Stimulated activated naive B cell treated with anti-CD40 and anti-IgM and Interleukin-4, amounts not matched to agents 10 μg/mL and 1 μg/mL and 100 μg/mL, for 72 hours (primary cell): ENCODE results near the gene TOE1.

ENCODE experiments used
- ATAC-seq, 2 donors: fragments of 150-1000 bp; cut with Tn5 transposase; replicated peaks; 2 replicates each; pipeline ENCODE4 v1.10.0; 2021; ENCODE audit warnings: moderate library complexity in 1 of 2
- DNase-seq: peaks from one replicate; pipeline ENCODE4 v3.0.0; 2021
- H3K27ac Mint-ChIP-seq: one replicate; pipeline ENCODE4 v1.8.0; 2022; ENCODE audit warnings: mild to moderate bottlenecking, mixed read lengths
- H3K27me3 Mint-ChIP-seq, 2 donors: one replicate each; pipeline ENCODE4 v1.8.0; 2022; ENCODE audit warnings: mixed read lengths in 2 of 2
- H3K36me3 Mint-ChIP-seq, 2 donors: one replicate each; pipeline ENCODE4 v1.8.0; 2022; ENCODE audit warnings: mixed read lengths in 2 of 2, mild to moderate bottlenecking in 1 of 2
- H3K4me1 Mint-ChIP-seq, 2 donors: one replicate each; pipeline ENCODE4 v1.8.0; 2022; ENCODE audit warnings: mixed read lengths in 2 of 2, mild to moderate bottlenecking in 1 of 2
- H3K4me3 Mint-ChIP-seq, 2 donors: one replicate each; pipeline ENCODE4 v1.8.0; 2022; ENCODE audit warnings: mild to moderate bottlenecking in 2 of 2, mixed read lengths in 2 of 2, moderate library complexity in 1 of 2
- H3K9me3 Mint-ChIP-seq, 2 donors: one replicate each; pipeline ENCODE4 v1.8.0; 2022; ENCODE audit warnings: mixed read lengths in 2 of 2, mild to moderate bottlenecking in 1 of 2

TOE1 gene

DNA sequence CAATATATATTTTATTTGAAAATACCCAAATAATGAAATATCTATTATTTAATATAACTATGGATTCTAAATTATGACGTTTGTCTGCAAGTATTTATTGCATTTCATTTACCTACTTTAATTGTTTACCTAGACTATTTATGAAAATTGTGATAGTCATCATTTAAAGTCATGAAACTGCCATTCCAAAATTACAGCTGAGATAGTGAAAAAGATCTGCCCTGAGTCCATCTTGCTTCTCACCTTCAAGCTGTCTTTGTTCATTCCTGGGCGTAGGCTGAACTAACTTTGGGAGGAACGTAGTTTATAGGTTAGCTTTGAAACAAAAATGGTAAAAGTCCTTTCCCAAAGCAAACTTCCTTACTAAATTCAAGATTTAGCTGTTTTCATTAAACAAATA, 25.7 kb upstream of the TOE1 start:
- H3K4me3 Mint-ChIP-seq = no peak overlapping the region
- ATAC-seq (no peak), DNase-seq (no peak)
- no peaks in the 10 kb centered on the region for H3K9me3 Mint-ChIP-seq
- no peak overlapping the region for H3K27ac Mint-ChIP-seq
- no peaks in the 10 kb centered on the region for H3K4me1 Mint-ChIP-seq
- peaks cover 0 to 3% of the 10 kb centered on the region in 2 donors for H3K27me3 Mint-ChIP-seq
- H3K36me3 Mint-ChIP-seq = no peaks in the 10 kb centered on the region

DNA sequence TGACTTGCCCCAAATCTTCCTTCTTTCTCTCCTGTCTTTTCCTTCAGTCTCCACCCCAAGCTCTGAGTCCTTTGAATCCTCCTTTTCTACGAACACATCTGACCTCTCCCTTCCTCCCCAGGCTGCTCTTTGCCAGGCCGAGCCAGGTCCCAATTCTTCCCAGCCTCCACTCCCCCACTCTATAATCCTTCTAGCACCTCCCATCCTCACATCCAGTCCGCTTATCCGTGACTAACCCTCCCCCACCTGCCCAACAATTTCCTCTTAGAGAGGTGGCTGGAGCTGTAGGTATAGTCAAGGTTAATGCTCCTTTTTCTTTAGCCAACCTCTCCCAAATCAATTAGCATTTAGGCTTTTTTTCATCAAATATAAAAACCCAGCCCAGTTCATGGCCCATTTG, 22.8 kb upstream of the TOE1 start:
- no peak overlapping the region for H3K27ac Mint-ChIP-seq

DNA sequence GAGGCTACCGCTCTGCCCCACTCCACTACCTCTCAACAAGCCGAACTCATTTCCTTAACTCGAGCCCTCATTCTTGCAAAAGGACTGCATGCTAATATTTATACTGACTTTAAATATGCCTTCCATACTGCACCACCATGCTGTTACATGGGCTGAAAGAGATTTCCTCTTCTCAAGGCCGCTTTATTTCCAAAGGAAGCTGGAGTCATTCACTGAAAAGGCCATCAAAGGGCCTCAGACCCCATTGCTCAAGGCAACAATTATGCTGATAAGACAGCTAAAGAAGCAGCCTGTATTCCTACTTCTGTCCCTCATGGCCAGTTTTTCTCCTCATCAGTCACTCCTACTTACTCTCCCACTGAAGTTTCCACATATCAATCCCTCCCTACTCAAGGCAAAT, 20.2 kb upstream of the TOE1 start:
- Mint-ChIP-seq H3K4me1 (no peaks in the 10 kb centered on the region), H3K9me3 (no peaks in the 10 kb centered on the region), H3K4me3 (no peak overlapping the region), H3K27me3 (no peaks in the 10 kb centered on the region), H3K27ac (no peak overlapping the region), H3K36me3 (no peaks in the 10 kb centered on the region)
- ATAC-seq (no peak), DNase-seq (no peak)

More for the DNA sequence above, 22.8 kb upstream of the TOE1 start:
- H3K36me3 Mint-ChIP-seq = no peaks in the 10 kb centered on the region
- no peaks in the 10 kb centered on the region for H3K9me3 Mint-ChIP-seq
- peaks cover 0 to 3% of the 10 kb centered on the region in 2 donors for H3K27me3 Mint-ChIP-seq
- H3K4me3 Mint-ChIP-seq = no peak overlapping the region
- ATAC-seq (no peak), DNase-seq (no peak)
- no peaks in the 10 kb centered on the region for H3K4me1 Mint-ChIP-seq

GRCh38 chr1:45321444-45321843, 18.5 kb upstream of the TOE1 start:
- Mint-ChIP-seq H3K36me3 (no peaks in the 10 kb centered on the region), H3K27me3 (no peaks in the 10 kb centered on the region), H3K4me1 (peaks cover under 1 to 2% of the 10 kb centered on the region in 2 donors), H3K4me3 (no peak overlapping the region), H3K27ac (no peak overlapping the region), H3K9me3 (no peaks in the 10 kb centered on the region)
- ATAC-seq = no peak
- no peak for DNase-seq

- Mint-ChIP-seq H3K4me1 (peaks cover 2 to 7% of the 10 kb centered on the region in 2 donors), H3K4me3 (no peak overlapping the region), H3K27ac (no peak overlapping the region), H3K27me3 (no peaks in the 10 kb centered on the region), H3K9me3 (no peaks in the 10 kb centered on the region), H3K36me3 (no peaks in the 10 kb centered on the region)
- ATAC-seq = no peak
- no peak for DNase-seq
Measured at GRCh38 chr1:45322486-45323040, 17.4 kb upstream of the TOE1 start.

DNA sequence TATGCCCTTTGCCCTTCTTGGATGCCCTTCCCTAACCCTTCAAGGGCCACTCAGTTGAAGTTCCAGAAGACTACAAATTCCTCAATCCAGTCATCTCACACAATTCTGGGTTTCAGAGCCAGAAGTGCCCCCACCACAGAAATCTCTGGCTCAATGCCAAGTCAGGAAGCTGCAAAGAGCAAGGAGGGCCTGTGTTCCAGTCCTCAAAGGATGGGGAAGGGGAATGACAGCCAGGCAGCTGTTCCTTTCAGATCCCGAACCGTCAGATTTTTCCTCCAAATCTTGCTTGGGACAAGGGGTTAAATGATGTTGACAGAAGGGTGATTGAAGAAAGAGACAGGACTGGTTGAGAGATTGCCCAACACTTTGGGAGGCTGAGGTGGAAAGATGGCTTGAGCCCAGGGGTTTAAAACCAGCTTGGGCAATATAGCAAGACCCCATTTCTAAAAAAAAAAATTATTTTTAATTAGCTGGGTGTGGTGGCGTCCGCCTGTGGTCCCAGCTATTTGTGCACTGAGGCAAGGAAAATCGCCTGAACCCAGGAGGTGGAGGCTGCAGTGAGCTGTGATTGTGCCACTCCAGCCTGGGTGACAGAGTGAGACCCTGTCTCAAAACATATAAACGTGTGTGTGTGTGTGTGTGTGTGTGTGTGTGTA, 14.0 kb upstream of the TOE1 start:
- no peaks in the 10 kb centered on the region for H3K9me3 Mint-ChIP-seq
- DNase-seq = no peak
- no peak for ATAC-seq

DNA sequence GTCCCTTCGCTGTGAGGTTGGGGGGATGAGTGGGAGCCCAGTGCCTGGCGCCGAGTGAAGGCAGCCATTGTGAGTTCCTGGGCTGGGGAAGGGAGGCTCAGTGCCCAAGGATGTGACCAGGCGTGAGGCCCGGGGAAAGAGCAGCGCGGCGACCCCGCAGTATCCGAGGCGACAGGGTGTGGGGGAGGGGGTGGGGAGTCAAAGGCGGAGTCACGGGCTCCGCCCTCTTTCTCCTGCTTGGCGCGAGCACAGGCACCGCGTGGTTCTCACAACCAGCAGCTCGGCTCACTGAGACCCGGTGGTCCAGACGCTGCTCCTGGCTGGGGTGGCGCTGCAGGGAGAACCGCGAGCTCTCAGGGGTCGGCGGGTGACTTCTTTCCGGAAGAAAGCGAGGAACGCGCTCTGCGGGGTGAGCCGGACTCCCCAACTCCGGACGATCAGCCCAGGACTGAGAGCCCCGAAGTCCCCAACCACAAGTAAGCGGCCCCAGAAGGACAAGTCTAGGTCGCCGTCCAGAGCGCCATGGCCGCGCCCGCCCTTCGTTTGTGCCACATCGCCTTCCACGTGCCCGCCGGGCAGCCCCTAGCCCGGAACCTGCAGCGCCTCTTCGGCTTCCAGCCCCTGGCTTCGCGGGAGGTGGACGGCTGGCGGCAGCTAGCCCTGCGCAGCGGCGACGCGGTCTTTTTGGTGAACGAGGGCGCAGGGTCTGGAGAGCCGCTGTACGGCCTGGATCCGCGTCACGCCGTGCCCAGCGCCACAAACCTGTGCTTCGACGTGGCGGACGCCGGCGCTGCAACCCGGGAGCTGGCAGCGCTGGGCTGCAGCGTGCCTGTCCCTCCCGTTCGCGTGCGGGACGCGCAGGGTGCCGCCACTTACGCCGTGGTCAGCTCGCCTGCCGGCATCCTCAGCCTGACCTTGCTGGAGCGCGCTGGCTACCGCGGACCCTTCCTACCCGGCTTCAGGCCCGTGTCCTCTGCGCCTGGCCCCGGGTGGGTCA, 13.0 kb upstream of the TOE1 start, which contains the start of gene HPDL:
Gene HPDL, plus strand, starts transcription at position 269 of the 997 bp plus-strand sequence. Its CDS starts 254 bp downstream, at position 523.
- Mint-ChIP-seq H3K9me3 (no peaks in the 10 kb centered on the region), H3K27ac (peak within 1 kb of the TSS; percentile 80), H3K27me3 (no peaks in the 10 kb centered on the region), H3K4me3 (peak within 1 kb of the TSS; percentile 83 to 89), H3K4me1 (peaks cover 18 to 29% of the 10 kb centered on the region in 2 donors), H3K36me3 (peaks cover 15 to 31% of the 10 kb centered on the region in 2 donors)
- ATAC-seq = peak; percentile 84 to 91
- peak; percentile 47 for DNase-seq

More for the DNA sequence above, 14.0 kb upstream of the TOE1 start:
- Mint-ChIP-seq H3K27ac (peak overlapping the region; percentile 80), H3K27me3 (no peaks in the 10 kb centered on the region), H3K36me3 (peaks cover 15 to 29% of the 10 kb centered on the region in 2 donors), H3K4me1 (peaks cover 18 to 29% of the 10 kb centered on the region in 2 donors), H3K4me3 (peak overlapping the region; percentile 83 to 89)

- H3K9me3 Mint-ChIP-seq = no peaks in the 10 kb centered on the region
Measured at GRCh38 chr1:45327644-45328515, 12.1 kb upstream of the TOE1 start.

GRCh38 chr1:45328680-45329079, 11.3 kb upstream of the TOE1 start:
- ATAC-seq = no peak
- peaks cover 18 to 29% of the 10 kb centered on the region in 2 donors for H3K4me1 Mint-ChIP-seq
- H3K36me3 Mint-ChIP-seq = peaks cover 15 to 42% of the 10 kb centered on the region in 2 donors
- no peak for DNase-seq
- no peaks in the 10 kb centered on the region for H3K27me3 Mint-ChIP-seq
- no peaks in the 10 kb centered on the region for H3K9me3 Mint-ChIP-seq
- H3K4me3 Mint-ChIP-seq = peak overlapping the region; percentile 60 to 64
- no peak overlapping the region for H3K27ac Mint-ChIP-seq

More at GRCh38 chr1:45327644-45328515, 12.1 kb upstream of the TOE1 start:
- Mint-ChIP-seq H3K36me3 (peaks cover 15 to 35% of the 10 kb centered on the region in 2 donors), H3K4me1 (peaks cover 18 to 29% of the 10 kb centered on the region in 2 donors), H3K4me3 (peak overlapping the region; percentile 83 to 89), H3K27me3 (no peaks in the 10 kb centered on the region), H3K27ac (peak overlapping the region; percentile 67)
- no peak for DNase-seq
- no peak for ATAC-seq

DNA sequence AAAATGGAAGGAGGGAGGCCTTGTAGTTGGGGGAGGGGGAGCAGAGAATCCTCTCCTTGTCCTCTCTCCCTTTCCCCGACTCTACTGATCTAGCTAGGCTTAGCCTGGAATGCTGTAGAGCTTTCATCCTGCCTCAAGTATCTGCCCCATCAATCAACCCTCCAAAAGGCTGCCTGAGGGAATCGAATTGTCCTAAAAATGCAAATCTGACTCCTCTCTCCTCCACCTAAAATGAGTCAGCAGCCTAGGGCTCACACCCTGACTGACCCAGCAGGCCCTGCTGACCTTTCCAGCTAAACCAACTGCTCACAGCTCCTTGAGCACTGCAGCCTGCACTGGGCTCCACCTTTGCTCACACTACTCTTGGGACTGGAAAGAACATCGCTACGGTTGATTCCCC, 10.5 kb upstream of the TOE1 start:
- ATAC-seq (no peak), DNase-seq (no peak)
- Mint-ChIP-seq H3K4me1 (peaks cover 21 to 31% of the 10 kb centered on the region in 2 donors), H3K27me3 (no peaks in the 10 kb centered on the region), H3K4me3 (no peak overlapping the region), H3K36me3 (peaks cover 15 to 46% of the 10 kb centered on the region in 2 donors), H3K27ac (no peak overlapping the region), H3K9me3 (no peaks in the 10 kb centered on the region)

DNA sequence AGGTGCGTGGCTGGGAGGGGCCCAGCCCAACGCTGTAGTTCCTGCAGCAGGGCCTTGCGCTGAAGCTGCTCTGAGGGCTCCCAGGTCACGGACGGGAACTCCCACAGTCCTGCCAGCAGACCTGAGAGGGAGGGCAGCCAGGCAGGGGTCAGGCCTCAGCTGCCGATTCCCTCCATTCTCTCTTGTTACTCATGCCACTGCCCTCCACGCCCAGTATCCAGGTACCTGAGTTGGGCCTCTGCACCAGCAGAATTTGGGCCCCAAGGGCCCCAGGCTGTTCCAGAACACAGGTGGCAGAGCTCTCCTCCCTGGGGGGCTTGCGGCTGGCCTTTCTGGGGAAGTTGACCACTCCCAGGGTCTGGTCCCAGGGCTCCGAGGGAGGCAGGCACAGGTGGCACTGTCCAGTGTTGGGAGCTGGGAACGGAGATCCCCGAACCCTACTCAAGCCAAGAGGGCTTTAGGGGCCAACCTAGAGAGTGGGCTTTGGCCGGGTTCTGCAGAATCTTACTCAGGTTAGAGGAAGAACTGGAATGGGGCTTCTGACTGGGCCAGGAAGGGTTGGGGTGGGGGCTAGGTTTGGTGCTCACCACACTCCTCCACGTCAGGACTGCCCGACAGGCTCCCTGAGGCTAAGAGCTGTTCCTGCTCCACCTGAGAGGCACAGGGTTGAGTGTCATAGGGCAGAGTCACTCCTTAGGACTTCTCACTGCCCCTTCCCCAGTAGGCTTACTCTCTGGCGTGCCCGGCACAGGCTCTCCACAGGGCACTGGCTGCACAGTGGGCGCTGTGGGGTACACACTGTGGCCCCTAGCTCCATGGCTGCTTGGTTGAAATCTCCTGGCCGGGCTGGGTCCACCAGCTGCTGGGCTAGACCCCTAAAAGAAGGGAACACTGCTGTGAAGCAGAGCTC, 8.3 kb upstream of the TOE1 start:
- Mint-ChIP-seq H3K4me3 (no peak overlapping the region), H3K36me3 (peaks cover 17 to 49% of the 10 kb centered on the region in 2 donors), H3K27me3 (no peaks in the 10 kb centered on the region), H3K9me3 (no peaks in the 10 kb centered on the region), H3K27ac (no peak overlapping the region), H3K4me1 (peaks cover 24 to 32% of the 10 kb centered on the region in 2 donors)
- no peak for ATAC-seq
- no peak for DNase-seq

DNA sequence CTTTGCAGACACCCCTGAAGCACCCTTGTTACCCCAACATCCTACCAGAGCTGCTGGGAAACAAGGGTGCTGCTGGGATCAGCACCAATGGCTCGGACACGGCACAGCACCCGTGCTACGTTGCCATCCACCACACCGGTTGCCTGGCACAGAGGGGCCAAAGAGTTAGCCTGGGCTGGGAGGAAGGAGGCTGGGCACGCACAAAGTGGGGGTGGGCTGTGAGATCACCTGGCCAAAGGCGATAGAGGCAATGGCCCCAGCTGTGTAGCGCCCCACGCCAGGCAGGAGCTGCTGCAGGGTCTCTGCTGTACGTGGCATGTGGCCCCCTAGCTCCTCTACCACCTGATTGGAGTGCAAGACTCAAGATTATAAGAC, 7.6 kb upstream of the TOE1 start:
- no peak for DNase-seq
- H3K27me3 Mint-ChIP-seq = no peaks in the 10 kb centered on the region
- peaks cover 18 to 49% of the 10 kb centered on the region in 2 donors for H3K36me3 Mint-ChIP-seq
- ATAC-seq = no peak
- H3K4me3 Mint-ChIP-seq = no peak overlapping the region
- no peak overlapping the region for H3K27ac Mint-ChIP-seq
- H3K4me1 Mint-ChIP-seq = peaks cover 24 to 29% of the 10 kb centered on the region in 2 donors
- no peaks in the 10 kb centered on the region for H3K9me3 Mint-ChIP-seq
